DOHH2 (cell line): Measurements from ENCODE around the gene DNAH7.

ENCODE experiments used
- H3F3A ChIP-seq: fragments of 200-600 bp; sonication (generic), shearing (Covaris generic); 2 replicates; pipeline ENCODE4 v1.6.0; 2016; ENCODE audit warnings: antibody characterized with exemption, mild to moderate bottlenecking; ENCODE audit not compliant: control insufficient read depth, insufficient read depth
- H3K27ac ChIP-seq: fragments of 200-600 bp; sonication (generic); 2 replicates; pipeline ENCODE4 v1.5.1; 2014; ENCODE audit warnings: low read depth, mild to moderate bottlenecking, low read length, moderate library complexity
- H3K27me3 ChIP-seq: fragments of 200-600 bp; sonication (generic); 2 replicates; pipeline ENCODE4 v1.6.1; 2014; ENCODE audit warnings: mild to moderate bottlenecking, low read length, mixed read lengths; ENCODE audit not compliant: control insufficient read depth
- H3K36me3 ChIP-seq: fragments of 200-600 bp; sonication (generic); 2 replicates; pipeline ENCODE4 v1.6.1; 2014; ENCODE audit warnings: mild to moderate bottlenecking, low read length, moderate library complexity, mixed read lengths; ENCODE audit not compliant: control insufficient read depth
- H3K4me1 ChIP-seq: fragments of 200-600 bp; sonication (generic); 2 replicates; pipeline ENCODE4 v1.6.1; 2014; ENCODE audit warnings: mild to moderate bottlenecking, low read length, mixed read lengths; ENCODE audit not compliant: control insufficient read depth
- H3K4me2 ChIP-seq: fragments of 200-600 bp; sonication (generic); 2 replicates; pipeline ENCODE4 v1.6.0; 2014; ENCODE audit warnings: mild to moderate bottlenecking, low read length, moderate library complexity
- H3K4me3 ChIP-seq: fragments of 200-600 bp; sonication (generic); 2 replicates; pipeline ENCODE4 v1.5.1; 2014; ENCODE audit warnings: mild to moderate bottlenecking, low read length, mixed read lengths
- H3K79me2 ChIP-seq: fragments of 200-600 bp; sonication (generic); 2 replicates; pipeline ENCODE4 v1.6.1; 2014; ENCODE audit warnings: mild to moderate bottlenecking, low read length, mixed read lengths; ENCODE audit not compliant: control insufficient read depth
- H3K9me2 ChIP-seq: fragments of 200-600 bp; sonication (generic); replicated peaks from 2 replicates; pipeline ENCODE4 v1.6.1; 2014; ENCODE audit warnings: mild to moderate bottlenecking, low read length, mixed read lengths; ENCODE audit not compliant: control insufficient read depth
- H3K9me3 ChIP-seq: fragments of 200-600 bp; sonication (generic); 2 replicates; pipeline ENCODE4 v1.6.1; 2014; ENCODE audit warnings: antibody characterized with exemption, low read length, mixed read lengths; ENCODE audit not compliant: control insufficient read depth, insufficient read depth
- H4K20me1 ChIP-seq: fragments of 200-600 bp; sonication (generic); 2 replicates; pipeline ENCODE4 v1.6.0; 2014; ENCODE audit warnings: low read depth, mild to moderate bottlenecking, antibody characterized with exemption, low read length, moderate library complexity; ENCODE audit not compliant: control insufficient read depth, insufficient read depth
- EZH2phosphoT487 ChIP-seq: fragments of 200-600 bp; sonication (generic); IDR thresholded peaks from 2 replicates; pipeline ENCODE4 v1.6.1; 2017; ENCODE audit warnings: borderline replicate concordance, mild to moderate bottlenecking, antibody characterized with exemption, low read length, moderate library complexity, mixed read lengths
- TF ChIP-seq, protein P1 (sequence below): fragments of 200-600 bp; sonication (generic); IDR thresholded peaks from one replicate; pipeline ENCODE4 v1.5.1; 2014; ENCODE audit warnings: antibody characterized with exemption, mild to moderate bottlenecking, low read depth, low read length; ENCODE audit not compliant: poor library complexity, severe bottlenecking

Gene DNAH7

DNA sequence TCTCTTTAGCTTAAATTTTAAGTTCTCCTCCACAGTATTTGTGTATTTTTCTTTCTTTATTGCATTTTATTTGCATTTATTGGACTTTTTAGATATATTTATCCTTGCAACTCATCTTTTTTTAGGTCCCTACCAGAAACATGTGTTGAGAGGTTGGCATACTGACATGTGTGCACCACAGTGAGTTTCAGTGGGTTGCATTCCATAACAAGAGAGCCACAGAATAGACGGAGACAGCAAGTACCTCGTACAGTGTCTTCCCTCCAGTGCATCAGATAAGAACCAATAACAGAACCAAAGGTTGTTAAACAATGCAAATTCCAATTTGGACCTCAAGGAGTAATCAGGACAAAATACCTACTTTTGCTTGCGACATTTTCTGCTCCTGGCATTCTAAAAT lies 111.9 kb downstream of the DNAH7 start:
- no peak overlapping the region for H3K4me3 ChIP-seq
- no peaks in the 10 kb centered on the region for H4K20me1 ChIP-seq
- no peaks in the 10 kb centered on the region for H3K36me3 ChIP-seq
- no peak overlapping the region for H3K27ac ChIP-seq
- H3K9me3 ChIP-seq, result no peaks in the 10 kb centered on the region
- no peaks in the 10 kb centered on the region for H3K79me2 ChIP-seq
- no peaks in the 10 kb centered on the region for H3K4me1 ChIP-seq
- no peaks in the 10 kb centered on the region for H3F3A ChIP-seq
- no peaks in the 10 kb centered on the region for H3K9me2 ChIP-seq
- TF ChIP-seq EZH2phosphoT487, result no peak
- TF ChIP-seq, protein P1, sequence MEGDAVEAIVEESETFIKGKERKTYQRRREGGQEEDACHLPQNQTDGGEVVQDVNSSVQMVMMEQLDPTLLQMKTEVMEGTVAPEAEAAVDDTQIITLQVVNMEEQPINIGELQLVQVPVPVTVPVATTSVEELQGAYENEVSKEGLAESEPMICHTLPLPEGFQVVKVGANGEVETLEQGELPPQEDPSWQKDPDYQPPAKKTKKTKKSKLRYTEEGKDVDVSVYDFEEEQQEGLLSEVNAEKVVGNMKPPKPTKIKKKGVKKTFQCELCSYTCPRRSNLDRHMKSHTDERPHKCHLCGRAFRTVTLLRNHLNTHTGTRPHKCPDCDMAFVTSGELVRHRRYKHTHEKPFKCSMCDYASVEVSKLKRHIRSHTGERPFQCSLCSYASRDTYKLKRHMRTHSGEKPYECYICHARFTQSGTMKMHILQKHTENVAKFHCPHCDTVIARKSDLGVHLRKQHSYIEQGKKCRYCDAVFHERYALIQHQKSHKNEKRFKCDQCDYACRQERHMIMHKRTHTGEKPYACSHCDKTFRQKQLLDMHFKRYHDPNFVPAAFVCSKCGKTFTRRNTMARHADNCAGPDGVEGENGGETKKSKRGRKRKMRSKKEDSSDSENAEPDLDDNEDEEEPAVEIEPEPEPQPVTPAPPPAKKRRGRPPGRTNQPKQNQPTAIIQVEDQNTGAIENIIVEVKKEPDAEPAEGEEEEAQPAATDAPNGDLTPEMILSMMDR, result no peak
- H3K27me3 ChIP-seq, result no peaks in the 10 kb centered on the region
- no peak overlapping the region for H3K4me2 ChIP-seq

DNA sequence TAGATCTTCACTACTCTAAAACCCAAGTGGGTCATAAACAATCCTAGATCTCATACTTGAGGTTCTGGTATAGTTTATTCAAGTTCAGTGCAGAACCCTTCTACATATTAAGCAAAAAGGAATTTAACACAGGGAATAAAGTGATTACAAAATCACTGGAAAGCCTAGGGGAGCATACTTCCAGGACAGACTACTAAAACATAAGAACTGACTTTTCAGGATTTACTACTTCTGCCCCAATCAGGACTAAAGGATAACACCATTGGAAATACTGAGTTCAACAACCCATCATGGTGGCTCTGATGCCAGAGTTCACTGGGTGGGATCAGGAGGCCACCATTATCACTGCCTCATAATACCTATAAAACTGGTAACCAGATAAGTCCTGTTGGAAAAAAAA lies 123.6 kb downstream of the DNAH7 start:
- H3K79me2 ChIP-seq, result no peaks in the 10 kb centered on the region
- peaks cover 5% of the 10 kb centered on the region; the same call in 1 of the 2 replicates for H3K27me3 ChIP-seq
- no peak overlapping the region for H3K27ac ChIP-seq
- no peaks in the 10 kb centered on the region for H3K36me3 ChIP-seq
- no peaks in the 10 kb centered on the region for H3F3A ChIP-seq
- no peaks in the 10 kb centered on the region for H4K20me1 ChIP-seq
- no peak overlapping the region for H3K4me2 ChIP-seq
- H3K4me1 ChIP-seq, result no peaks in the 10 kb centered on the region
- H3K9me3 ChIP-seq, result peaks cover 7% of the 10 kb centered on the region
- H3K4me3 ChIP-seq, result no peak overlapping the region
- TF ChIP-seq EZH2phosphoT487, result no peak
- TF ChIP-seq, protein P1, result no peak
- no peaks in the 10 kb centered on the region; the same call in 1 of the 2 replicates for H3K9me2 ChIP-seq

DNA sequence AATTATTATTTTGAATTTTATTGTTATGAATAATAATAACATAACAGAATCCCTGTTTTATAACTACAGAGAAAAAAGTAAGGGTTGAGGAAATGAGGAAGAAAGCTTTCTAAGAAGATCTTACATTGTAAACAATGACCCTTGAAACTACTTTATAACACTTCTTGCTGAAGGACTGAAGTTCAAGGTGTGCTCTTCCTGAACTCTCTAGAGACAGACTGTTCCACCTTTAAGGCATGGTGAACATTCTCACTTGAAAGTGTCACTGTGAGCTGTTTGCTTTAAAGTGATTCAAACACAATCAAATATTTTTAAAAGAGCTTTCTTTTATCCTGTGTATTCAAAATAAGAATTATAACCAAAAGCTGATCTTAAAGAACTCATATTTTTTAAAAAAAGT lies 131.5 kb downstream of the DNAH7 start:
- no peaks in the 10 kb centered on the region; the same call in 1 of the 2 replicates for H3K27me3 ChIP-seq

More for the DNA sequence above, 131.5 kb downstream of the DNAH7 start:
- Histone ChIP-seq H4K20me1 (no peaks in the 10 kb centered on the region), H3K27ac (no peak overlapping the region), H3F3A (no peaks in the 10 kb centered on the region), H3K79me2 (no peaks in the 10 kb centered on the region), H3K36me3 (no peaks in the 10 kb centered on the region), H3K4me2 (no peak overlapping the region), H3K4me3 (no peak overlapping the region), H3K9me2 (no peaks in the 10 kb centered on the region), H3K9me3 (no peaks in the 10 kb centered on the region; the same call in 1 of the 2 replicates), H3K4me1 (no peaks in the 10 kb centered on the region)
- TF ChIP-seq EZH2phosphoT487, result no peak
- TF ChIP-seq, protein P1, result no peak
